ENCODE results near the gene CD93. TPM values are rescaled to one million over a fixed set of nuclear protein-coding genes. Genes with fewer than 3 reads are reported as not detected.

The CD93 gene
- total RNA-seq, 6 experiments from 2014 or later: 3.9 to 21.5 (median 9.2) TPM

DNA sequence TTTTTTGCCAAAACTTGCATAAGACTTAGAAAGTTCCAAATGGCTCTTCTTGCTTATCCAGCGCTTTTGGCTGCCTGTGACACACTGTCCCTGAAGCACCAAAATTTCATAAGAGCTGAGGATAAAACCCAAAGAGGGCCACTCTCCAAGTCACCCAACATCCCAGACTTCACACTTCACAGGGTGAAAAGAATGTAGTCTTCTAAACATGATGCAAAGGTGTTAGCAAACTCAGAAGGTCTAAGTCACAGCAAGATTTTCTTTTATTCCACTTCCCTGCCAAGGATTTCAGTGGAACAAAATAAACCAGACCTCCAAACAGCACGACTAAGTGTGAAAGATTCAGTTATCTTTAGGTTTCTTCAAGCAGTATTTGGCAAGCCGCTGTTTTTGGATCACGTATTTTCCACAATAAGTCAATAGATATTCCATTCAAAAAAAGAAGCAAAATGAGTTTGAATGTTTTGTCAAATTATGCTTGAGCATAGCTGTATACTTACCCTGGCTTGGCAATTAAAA, 44.6 kb upstream of the CD93 start:
- intact Hi-C loops (cut with DNase I): no loop called here
- no peak for ATAC-seq
- no peak for DNase-seq
- H3K4me1 ChIP-seq: no peaks in the 10 kb centered on the region
- no peak for TF ChIP-seq CTCF (IDR thresholded peaks at IDR 0.05)
- no peak for TF ChIP-seq POLR2A (IDR thresholded peaks at IDR 0.05)
- no peak overlapping the region for H3K27ac ChIP-seq
- no peaks in the 10 kb centered on the region for H3K27me3 ChIP-seq
- H3K36me3 ChIP-seq: no peaks in the 10 kb centered on the region
- no peak overlapping the region for H3K4me3 ChIP-seq
- WGBS (ENCODE audit: insufficient coverage, low coverage, low lambda C conversion rate, missing lambda C conversion rate): 57% methylated on average over 3 of the region's 4 CpGs
- H3K9me3 ChIP-seq: no peaks in the 10 kb centered on the region

DNA sequence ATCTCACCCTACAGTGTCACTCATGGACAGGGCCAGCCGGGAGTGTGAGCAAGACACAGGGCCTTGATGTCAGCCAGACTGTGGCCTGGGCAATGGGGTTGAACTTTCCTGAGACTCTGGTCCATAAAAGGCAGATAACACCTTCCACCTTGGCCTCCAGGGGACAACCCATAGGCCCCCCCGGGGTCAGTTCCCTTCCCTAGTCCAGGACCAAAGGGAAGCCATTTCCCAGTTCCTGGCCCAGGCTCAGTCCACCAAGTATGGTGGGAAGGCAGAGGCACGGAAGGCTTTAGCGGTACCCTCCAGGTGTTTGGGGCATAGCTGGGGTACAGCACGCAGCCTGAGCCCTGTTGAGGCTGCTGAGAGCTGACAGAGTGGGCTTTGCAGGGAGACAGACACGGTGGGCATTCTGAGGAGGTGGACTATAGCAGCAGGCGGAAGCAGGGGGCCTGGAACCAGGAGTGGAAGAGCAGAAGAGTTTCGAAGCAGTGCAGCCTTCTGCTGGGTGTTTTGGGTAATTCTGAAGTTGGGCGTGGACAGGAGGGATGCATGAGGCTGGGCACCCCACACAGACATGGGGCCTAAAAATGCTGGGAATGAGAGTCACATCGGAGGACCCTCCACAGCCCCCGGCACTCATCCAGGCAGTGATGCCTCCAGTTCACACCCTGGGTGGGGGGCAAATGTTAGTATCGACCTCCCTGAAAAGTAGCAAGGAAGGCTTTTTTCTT, 43.9 kb upstream of the CD93 start:
- H3K36me3 ChIP-seq: no peaks in the 10 kb centered on the region
- H3K27ac ChIP-seq: no peak overlapping the region
- DNase-seq (peak in 2 of 3 donors; percentile 10 to 28), ATAC-seq (no peak)
- H3K27me3 ChIP-seq: no peaks in the 10 kb centered on the region
- intact Hi-C loops (cut with DNase I): no loop called here
- H3K4me3 ChIP-seq: no peak overlapping the region
- TF ChIP-seq CTCF (IDR thresholded peaks at IDR 0.05): no peak
- TF ChIP-seq POLR2A (IDR thresholded peaks at IDR 0.05): no peak
- 42% methylated on average over 4 of the region's 12 CpGs for WGBS (ENCODE audit: insufficient coverage, low coverage, low lambda C conversion rate, missing lambda C conversion rate)
- H3K4me1 ChIP-seq: no peaks in the 10 kb centered on the region
- H3K9me3 ChIP-seq: no peaks in the 10 kb centered on the region

GRCh38 chr20:23129266-23129665, 43.1 kb upstream of the CD93 start:
- TF ChIP-seq POLR2A (IDR thresholded peaks at IDR 0.05) (no peak), CTCF (IDR thresholded peaks at IDR 0.05) (no peak)
- no peak for ATAC-seq
- H3K4me3 ChIP-seq: no peak overlapping the region
- WGBS (ENCODE audit: insufficient coverage, low coverage, low lambda C conversion rate, missing lambda C conversion rate): 17% methylated on average over 1 of the region's 2 CpGs
- H3K27me3 ChIP-seq: no peaks in the 10 kb centered on the region
- intact Hi-C loops (cut with DNase I): no loop called here
- H3K4me1 ChIP-seq: no peaks in the 10 kb centered on the region
- no peak overlapping the region for H3K27ac ChIP-seq
- no peak for DNase-seq
- no peaks in the 10 kb centered on the region for H3K9me3 ChIP-seq
- H3K36me3 ChIP-seq: no peaks in the 10 kb centered on the region

GRCh38 chr20:23128461-23129125, 42.5 kb upstream of the CD93 start:
- no peaks in the 10 kb centered on the region for H3K9me3 ChIP-seq
- H3K27ac ChIP-seq: no peak overlapping the region
- intact Hi-C loops (cut with DNase I): no loop called here
- DNase-seq (peak in 1 of 3 donors; percentile 12), ATAC-seq (no peak)
- no peak for TF ChIP-seq POLR2A (IDR thresholded peaks at IDR 0.05)
- no peak for TF ChIP-seq CTCF (IDR thresholded peaks at IDR 0.05)
- no peak overlapping the region for H3K4me3 ChIP-seq
- no peaks in the 10 kb centered on the region for H3K27me3 ChIP-seq
- 67% methylated on average over 10 of the region's 13 CpGs for WGBS (ENCODE audit: insufficient coverage, low coverage, low lambda C conversion rate, missing lambda C conversion rate)
- H3K4me1 ChIP-seq: no peaks in the 10 kb centered on the region
- H3K36me3 ChIP-seq: no peaks in the 10 kb centered on the region
